DMS153 treated with DMSO at 0.1 percent for 48 hours (cell line): ENCODE measurements around the gene TRIM74.
"Not testable (repeated sequence)": the region's sequence is repeated elsewhere in the genome, so short reads cannot be mapped to it uniquely, and the experiment has no call there.

Source experiments
- DNase-seq: peaks from one replicate; lab custom pipeline; 2025; ENCODE audit not compliant: unreplicated experiment; lab: John Stamatoyannopoulos, UW

TRIM74 gene

DNA sequence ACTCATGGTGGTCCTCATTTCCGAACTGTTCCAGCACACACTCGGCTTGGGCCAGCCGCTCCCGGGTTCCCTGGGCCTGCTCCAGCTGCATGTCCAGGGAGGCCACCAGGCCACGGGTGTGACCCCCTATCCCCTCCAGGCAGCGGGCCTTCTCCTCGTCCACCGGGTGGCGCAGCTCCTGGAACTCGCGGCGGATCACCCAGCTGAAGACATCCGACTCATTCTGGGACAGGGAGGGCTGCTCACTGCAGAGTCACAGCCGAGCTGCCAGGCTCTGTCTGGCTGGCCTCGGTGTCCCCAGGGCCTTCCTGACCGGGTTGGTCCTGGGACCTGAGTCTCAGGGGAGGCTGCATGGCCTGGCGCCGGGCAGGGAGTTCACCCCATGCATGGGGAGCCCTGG lies 9.2 kb downstream of the TRIM74 start:
- DNase-seq = not testable (repeated sequence)

DNA sequence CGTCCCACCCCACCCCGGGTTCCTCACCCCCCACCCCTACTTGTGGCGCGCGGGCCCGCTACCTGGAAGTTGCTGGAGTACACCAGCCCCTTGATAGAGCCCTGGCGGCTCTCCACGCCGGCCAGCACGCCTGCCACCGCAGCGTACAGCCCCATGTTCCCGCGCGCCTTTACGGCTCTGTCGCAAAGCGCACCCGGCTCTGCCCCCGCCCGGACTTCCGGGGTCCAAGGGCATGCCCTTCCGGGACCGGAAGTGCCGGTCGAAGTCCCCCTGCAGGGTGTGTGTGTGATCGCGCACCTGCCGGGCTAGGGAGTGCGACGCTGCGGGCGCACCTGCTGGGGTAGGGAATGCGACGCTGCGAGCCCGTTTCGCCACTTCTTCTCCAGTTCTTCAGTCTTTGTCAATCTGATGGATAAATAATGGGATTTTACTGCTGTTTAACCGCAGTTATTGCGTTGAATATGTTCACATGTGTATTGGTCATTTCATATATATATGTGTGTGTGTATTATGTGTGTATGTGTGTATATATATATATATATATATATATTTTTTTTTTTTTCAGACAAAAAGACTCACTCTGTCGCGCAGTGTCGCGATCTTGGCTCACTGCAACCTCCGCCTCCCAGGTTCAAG lies 14.6 kb downstream of the TRIM74 start:
- DNase-seq = not testable (repeated sequence)

DNA sequence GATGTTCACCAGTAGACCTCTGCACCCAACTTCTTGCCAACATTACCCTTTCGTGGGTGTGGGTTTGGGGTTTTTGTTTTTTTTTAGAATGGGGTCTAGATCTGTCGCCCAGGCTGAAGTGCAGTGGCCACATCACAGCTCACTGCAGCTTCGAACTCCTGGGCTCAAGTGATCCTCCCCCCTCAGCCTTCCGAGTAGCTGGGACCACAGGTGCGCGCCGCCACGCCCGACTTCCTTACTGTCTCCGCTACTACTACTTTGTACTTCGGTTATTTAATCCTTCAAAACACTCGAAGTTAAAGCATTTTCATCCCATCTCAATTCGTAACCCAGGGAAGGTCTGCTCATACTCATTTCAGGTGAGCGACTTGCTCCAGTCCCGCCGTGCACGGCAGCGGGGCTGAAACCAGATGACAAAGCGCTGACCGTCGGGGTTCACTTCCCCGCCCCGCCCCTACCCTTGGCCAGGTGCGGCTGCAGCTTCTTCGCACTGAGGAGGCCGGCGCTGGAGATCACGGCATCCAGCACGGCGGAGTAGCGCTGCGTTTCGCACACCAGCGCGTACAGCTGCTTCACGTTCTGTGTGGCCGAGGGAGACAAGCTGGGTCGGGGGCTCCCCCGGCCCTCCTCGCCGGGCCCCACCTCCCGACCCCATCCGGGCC lies 15.2 kb downstream of the TRIM74 start:
- not testable (repeated sequence) for DNase-seq

DNA sequence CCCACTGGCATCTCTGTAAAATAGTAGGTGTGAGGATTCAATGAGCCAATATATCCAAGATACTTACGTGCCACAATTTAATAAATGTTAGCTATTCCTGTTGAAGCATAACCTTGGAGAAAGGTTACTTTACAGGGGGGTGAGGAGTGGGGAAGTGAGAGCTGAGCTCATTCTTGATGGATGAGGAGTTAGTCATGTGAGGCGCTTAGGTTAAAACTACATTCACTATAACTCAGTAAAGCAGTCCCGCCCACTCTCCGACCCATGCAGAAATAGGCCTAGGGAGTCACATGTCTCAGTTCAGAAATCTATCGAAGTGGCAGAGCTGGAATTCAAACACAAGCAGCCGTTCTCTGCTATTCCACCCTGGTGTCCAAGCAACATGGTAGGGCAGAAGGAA lies 18.8 kb downstream of the TRIM74 start:
- DNase-seq = not testable (repeated sequence)

DNA sequence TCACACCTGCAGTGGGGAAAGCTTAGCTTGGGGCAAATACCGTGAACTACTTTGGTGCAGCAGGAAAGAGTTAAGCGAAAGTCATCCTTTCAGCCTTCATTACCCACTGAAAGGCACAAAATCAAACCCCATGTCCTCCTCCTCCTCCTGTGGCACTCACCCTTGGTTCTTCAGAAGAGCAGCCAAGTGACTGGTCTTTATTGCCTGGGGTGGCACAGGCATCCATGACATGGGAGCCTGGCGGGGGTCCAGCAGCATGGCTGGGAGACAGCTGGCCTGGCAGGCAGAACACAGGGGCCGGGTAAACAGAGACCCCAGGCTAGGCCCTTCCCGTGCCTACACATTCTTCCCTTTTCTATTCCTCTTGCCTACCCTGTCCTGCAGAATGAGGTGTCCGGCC lies 19.6 kb downstream of the TRIM74 start:
- not testable (repeated sequence) for DNase-seq

DNA sequence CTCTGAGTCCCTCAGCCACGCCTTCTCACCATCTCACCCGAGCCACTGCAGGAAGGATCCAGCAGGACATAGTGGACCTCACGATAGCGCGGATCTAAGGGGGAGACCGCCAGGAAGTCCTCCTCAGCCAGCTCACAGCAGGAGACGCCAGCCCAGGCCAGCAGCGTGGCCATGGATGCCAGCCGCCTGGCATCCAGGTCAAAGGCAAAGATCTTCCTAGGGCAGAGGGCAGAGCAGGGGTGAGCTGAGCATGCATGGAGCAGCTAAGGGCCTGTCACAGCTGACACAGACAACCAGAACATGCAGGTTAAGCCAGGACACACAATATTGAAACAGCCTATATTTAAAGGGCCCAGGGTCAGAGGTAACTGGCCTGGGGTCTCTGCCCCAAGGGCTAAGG lies 20.0 kb downstream of the TRIM74 start:
- DNase-seq = not testable (repeated sequence)

DNA sequence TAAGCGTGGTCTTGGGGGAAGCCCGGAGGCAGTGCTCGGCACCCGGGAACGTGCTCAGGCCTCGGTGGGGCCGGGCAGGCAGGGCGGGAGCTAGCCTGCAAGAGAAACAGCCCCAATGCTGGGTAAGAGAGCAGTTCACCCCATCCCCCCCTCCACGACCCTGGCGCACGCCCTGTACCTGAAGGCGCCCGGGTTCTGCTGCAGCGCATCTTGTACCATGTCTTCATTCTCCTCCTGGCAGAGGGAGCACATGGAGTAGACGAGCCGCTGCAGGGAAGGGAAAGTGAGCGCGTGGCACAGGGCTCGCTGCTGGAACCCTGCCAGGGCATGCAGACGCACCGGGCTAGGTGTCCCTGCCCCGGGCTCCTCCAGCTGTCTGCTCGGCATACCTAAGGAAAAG lies 20.6 kb downstream of the TRIM74 start:
- DNase-seq = not testable (repeated sequence)

DNA sequence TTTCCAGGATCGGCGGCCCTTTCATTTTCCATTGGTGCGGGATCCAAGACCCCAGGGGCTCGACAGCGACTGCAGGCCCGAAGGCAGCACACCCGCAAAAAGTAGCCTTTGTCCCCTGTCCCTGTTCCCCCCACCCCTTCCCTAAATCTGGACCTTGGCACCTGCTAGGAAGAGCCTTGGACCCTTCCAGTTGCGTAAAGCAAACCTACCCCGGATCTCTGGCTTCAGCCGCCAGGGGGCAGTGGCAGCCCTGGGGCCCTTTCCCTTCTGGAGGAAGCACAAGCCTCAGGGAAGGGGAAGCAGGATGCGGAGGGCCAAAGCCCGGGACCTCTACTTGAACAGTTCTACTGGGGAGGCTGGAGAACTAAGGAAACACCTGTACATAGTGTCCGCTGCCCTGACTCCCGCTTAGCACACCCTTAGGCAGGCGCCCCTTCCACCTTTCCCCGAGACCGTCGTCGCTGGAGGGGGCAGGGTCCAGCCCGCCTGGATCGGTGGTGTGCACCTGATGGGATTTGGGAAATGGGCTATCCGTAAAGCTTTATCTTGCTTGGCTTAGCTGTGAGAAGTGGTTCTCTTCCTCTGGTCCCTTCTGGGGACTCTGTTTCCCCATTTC lies 23.0 kb downstream of the TRIM74 start:
- DNase-seq = not testable (repeated sequence)

DNA sequence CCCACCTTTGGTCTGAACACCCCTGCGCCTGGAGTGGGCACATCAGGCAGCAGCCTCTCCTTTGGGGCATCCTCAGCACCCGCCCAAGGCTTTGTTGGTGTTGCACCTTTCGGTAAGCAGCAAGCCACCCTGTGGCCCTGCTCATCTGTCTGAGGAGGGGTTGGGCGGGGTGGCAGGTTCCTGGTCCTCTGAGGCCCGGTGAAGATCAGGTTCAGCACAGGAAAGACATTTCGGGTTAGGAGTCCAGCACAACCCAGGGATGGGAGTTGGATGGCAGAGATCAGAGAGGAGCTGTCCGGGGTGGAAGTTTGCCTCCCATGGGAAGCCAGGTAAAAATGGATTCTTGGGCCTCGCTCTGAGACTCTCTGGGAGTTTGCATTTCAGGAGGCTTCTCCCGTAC lies 23.7 kb downstream of the TRIM74 start:
- DNase-seq = not testable (repeated sequence)

DNA sequence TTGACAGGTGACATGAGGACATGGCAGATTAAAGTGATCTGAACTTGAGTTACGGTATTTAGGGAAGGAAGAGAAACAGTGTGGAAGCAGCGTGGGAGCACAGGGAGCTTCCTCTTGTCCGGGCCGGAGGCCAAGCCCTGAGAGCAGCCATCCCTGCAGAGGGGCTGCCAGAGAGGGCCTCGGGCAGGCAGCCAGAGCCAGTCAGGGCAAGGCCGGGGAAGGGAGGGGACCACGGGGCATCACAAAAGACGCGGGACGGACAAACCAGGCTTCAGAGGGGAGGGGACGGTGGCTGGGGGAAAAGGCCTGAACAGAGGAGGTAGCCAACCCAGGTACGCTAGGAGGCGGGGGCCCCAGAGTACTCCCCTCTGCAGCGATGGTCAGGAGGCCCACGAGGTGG lies 24.3 kb downstream of the TRIM74 start:
- DNase-seq = not testable (repeated sequence)

DNA sequence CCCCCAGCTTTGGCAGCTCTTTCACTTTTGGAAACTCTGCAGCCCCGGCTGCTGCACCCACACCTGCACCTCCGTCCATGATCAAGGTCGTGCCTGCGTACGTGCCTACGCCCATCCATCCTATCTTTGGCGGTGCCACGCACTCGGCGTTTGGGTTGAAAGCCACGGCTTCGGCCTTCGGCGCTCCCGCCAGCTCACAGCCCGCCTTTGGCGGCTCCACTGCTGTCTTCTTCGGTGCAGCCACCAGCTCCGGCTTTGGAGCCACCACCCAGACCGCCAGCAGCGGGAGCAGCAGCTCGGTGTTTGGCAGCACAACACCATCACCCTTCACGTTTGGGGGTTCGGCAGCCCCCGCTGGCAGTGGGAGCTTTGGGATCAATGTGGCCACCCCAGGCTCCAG lies 26.3 kb downstream of the TRIM74 start:
- not testable (repeated sequence) for DNase-seq

DNA sequence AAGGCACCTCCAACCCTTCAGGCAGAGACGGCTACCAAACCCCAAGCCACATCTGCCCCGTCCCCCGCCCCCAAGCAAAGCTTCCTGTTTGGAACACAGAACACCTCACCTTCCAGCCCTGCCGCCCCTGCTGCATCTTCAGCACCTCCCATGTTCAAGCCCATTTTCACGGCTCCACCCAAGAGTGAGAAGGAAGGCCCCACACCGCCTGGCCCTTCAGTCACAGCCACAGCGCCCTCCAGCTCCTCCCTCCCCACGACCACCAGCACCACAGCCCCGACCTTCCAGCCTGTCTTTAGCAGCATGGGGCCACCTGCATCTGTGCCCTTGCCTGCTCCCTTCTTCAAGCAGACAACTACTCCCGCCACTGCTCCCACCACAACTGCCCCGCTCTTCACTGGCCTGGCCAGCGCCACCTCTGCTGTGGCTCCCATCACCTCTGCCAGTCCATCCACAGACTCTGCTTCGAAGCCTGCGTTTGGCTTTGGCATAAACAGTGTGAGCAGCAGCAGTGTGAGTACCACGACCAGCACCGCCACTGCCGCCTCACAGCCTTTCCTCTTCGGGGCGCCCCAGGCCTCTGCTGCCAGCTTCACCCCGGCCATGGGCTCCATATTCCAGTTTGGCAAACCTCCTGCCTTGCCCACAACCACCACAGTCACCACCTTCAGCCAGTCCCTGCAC lies 27.1 kb downstream of the TRIM74 start:
- not testable (repeated sequence) for DNase-seq

DNA sequence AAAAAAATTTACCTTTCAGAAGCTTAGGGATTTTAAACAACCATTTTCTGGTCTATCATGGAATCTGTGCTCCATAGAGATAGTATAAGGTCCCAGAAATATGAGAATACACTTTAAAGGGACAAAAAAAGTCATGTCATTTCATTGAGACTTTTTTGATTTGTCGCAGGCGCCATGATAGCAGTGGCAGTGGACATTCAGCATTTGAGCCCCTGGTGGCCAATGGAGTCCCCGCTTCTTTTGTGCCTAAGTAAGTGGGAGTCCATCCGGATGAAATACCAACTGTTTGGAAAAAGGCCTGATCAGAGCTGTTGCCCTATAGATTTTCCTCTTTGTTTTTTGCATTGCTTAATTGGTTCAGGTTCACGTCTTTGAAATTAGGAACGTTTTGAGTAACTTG lies 41.0 kb downstream of the TRIM74 start:
- DNase-seq = not testable (repeated sequence)

DNA sequence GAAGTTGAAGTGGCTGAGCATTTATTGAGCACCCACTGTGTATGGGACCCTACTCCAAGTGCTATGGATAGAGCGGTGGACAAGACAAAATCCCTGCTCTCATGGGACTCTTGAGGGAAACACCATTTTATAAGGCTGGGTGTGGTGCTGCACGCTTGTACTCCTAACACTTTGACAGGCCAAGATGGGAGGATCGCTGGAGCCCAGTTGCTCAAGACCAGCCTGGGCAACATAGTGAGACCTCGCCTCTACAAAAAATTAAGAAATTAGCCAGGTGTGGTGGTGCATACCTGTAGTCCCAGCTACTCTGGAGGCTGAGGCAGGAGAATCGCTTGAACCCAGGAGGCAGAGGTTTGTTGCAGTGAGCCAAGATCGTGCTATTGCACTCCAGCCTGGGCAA lies 41.5 kb downstream of the TRIM74 start:
- DNase-seq = not testable (repeated sequence)

DNA sequence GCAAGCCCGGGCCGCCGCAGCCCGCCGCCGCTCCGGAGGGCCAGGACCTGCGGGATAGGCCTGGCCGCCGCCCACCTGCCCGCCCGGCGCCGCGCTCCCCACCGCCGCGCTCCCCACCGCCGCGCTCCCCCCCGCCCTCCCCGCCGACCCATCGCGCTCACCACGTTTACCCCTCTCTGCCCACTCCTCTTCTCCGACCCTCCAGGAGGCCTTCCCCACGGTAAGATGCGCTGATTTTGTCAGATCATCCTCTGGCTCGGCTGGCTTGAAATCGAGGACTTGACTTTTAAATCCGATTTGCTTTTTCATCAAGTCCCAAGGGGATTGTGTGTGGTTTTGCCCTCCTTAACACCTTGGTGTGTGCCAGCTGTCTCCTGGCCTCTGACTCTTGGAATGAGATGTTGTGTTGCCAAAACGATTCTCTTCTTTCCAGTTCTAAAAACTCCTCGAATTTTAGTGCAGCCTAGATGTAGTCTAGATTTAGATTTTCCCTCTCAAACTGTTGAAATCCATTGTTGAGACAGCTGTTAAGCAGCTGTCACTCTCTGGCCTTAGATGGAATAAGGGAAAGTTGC lies 43.6 kb downstream of the TRIM74 start:
- DNase-seq = no peak

DNA sequence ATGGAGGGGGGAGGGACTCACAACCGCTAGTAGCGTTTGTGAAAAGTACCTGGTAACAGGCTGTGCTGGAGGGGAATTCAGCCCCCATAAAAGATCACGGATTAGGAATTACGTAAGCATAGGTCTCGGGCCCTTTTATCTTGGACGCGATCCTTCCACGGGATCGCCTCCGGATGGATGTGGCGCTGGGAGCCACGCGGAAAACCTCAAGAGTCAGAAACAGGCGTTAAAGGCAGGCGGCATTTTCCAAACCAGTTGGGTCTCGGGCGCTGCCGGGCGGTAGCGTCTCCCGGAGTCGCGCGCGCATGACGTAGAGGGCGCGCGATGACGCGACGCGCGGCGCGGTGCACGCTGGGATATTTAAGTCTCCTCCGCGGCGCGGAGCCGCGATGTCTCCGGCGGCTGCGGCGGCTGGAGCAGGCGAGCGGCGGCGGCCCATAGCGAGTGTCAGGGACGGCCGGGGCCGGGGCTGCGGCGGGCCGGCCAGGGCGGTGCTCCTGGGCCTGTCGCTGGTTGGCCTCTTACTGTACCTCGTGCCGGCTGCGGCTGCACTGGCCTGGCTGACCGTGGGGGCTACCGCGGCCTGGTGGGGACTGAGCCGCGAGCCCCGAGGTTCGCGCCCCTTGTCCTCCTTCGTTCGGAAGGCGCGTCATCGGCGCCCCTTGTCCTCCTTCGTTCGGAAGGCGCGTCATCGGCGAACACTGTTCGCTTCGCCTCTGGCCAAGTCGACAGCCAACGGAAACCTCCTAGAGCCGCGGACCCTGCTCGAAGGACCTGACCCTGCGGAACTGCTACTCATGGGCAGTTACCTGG lies 44.3 kb downstream of the TRIM74 start, which contains the start of gene POM121:
Gene POM121 (plus strand): TSS at position 363 of the 813 bp plus-strand sequence. CDS start 27 bp downstream, at position 390.
- DNase-seq = peak; percentile 48

DNA sequence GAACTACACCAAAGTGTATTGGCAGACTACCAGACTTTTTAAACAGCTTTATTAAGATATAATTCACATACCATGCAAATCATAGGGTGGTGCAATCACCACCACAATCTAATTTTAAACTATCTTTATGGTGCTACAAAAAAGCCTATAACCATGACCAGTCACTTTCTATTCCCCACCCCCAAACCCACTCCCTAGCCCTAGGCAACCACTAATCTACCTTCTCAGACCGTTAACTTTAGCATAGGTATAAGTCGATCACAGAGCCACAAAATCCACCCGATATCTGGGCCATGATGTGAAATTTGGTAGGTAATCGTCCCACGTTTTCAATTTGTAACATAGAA lies 44.9 kb downstream of the TRIM74 start:
- no peak for DNase-seq

DNA sequence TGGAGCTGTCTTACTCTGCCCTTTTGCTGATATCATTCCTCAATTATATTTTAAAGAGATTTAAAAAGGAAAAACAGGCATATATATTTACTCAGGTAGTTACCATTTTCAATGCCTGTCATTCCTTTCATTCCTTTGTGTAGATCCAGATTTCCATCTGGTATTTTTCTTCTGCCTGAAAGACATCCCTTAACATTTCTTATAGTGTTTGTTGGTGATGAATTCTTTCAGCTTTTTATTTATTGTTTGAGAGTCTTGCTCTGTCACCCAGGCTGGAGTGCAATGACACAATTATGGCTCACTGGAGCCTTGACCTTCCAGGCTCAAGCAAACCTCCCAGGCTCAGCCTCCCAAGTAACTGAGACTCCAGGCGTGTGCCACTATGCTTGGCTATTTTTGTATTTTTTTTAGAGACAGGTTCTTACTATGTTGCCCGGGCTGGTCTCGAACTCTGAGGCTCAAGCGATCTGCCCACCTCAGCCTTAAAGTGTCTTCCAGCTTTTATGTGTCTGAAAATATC lies 50.0 kb downstream of the TRIM74 start:
- DNase-seq = no peak

DNA sequence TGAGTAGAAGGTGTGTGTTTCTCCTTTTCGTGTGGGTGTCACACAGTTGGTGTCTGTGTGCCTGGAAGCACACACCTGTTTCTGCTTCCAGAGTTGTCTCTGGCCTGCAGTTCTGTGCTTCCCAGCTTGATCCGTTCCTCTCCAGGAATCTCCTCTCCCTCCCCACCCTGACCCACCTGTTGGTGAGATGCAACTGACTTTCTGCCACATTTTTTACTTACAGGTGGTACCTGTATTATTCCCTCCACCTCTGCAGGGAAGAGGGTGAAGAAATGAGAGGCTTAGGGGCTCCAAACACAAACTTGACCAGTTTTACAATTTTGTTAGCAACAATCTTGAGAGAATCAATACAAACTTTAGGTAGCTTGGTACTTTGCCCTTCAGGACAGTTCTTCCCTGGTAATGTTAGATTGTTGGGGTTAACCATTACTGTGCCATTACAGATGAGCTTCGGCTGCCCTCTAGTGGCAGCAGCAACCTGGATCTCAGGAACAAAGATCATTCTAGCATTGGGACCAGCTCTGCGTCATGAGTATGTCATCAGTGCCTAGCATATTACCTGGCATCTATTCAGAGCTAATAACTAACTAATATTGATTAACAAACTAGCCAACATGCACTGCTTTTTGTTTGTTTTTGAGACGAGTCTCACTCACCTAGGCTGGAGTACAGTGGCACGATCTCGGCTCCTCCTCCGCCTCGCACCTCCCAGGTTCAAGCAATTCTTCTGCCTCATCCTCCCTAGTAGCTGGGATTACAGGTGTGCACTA lies 54.3 kb downstream of the TRIM74 start:
- DNase-seq = not testable (repeated sequence)
